ENCODE results near the gene APPBP2. TPM values are rescaled to one million over a fixed set of nuclear protein-coding genes. Genes with fewer than 3 reads are reported as not detected.
A peak's percentile ranks its signal among the peaks of the same experiment; 100 is the strongest.
"Not testable (repeated sequence)": the region's sequence is repeated elsewhere in the genome, so short reads cannot be mapped to it uniquely, and the experiment has no call there.

APPBP2 gene
- polyA plus RNA-seq, 3 donors = 54.2 to 56.3 (median 54.6) TPM

- no peak for DNase-seq (ENCODE audit: low read depth in 3 of 3, low spot score in 2 of 3)
These were observed 19.7 kb downstream of the APPBP2 start for GRCh38 chr17:60506312-60506711.

DNA sequence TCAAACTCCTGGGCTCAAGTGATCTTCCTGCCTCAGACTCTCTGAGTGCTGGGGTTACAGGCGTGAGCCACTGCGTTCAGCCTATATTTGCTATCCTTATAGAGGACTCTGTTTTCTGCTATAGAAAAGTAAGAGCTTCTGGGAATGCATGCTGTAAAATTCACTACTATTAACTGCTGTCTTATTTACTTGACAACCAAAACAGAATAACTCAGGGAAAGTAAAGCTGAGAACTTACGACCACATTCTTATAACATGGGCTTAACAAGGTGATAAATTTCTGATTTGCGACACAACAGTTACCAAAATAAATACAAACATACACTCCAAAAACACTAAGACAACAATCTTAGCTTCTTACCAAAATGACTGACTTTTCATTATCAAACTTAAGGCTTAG, 23.9 kb downstream of the APPBP2 start:
- DNase-seq (ENCODE audit: low read depth in 3 of 3, low spot score in 2 of 3) = no peak

GRCh38 chr17:60501589-60501988, 24.5 kb downstream of the APPBP2 start:
- no peak for DNase-seq (ENCODE audit: low read depth in 3 of 3, low spot score in 2 of 3)

DNA sequence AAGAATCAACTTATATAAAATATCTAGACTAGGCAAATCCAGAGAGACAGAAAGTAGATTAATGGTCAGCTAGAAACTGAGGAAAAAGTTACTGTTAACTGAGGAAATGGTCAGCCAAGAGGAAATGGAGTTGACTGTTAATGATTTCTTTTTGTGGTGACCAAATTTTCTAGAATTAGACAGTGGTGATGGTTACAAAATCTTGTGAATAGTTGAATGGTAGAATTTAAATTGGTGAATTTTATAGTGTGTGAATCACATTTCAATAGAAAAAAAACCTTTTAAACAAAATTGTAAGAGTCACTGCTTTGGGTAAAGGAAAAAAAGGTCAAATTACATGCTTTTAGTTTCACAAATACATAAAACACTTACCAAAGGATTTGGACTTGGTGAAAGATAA, 30.0 kb downstream of the APPBP2 start:
- DNase-seq (ENCODE audit: low read depth in 3 of 3, low spot score in 2 of 3) = no peak

DNA sequence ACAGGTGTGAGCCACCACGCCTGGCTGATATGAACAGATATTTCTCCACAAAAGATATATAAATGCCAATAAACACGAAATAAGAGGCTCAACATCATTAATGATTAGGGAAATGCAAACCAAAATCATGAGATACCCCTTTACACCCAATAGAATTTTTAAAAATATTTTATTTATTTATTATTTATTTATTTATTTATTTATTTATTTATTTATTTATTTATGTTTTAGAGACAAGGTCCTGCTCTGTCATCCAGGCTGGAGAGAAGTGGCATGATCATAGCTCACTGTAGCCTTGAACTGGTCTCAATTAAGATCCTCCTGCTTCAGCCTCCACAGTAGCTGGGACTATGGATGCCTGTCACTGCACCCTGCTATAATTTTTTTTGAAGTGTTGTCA, 30.8 kb downstream of the APPBP2 start:
- DNase-seq (ENCODE audit: low read depth in 3 of 3, low spot score in 2 of 3) = no peak

DNA sequence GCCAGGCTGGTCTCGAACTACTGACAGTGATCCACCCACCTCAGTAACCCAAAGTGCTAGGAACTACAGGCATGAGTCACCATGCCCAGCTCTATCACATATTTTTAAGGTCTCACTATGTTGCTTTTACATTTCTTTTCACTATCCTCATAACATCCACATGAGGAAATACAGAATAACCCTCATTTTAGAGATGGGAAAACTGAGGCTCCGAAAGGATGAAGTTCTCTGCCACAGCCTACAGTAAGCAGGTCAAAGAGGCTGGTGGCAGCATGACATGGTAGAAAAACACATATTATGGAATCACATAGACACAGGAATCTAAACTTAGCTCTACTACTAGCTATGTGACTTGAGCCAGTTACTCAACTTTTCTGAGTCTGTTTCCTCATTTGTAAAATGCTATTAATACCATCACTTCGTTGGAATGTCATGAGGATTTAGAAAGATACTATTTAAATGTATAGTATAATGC, 32.2 kb downstream of the APPBP2 start:
- DNase-seq (ENCODE audit: low read depth in 3 of 3, low spot score in 2 of 3) = no peak

- no peak for DNase-seq (ENCODE audit: low read depth in 3 of 3, low spot score in 2 of 3)
These were observed 34.3 kb downstream of the APPBP2 start for GRCh38 chr17:60491771-60492170.

GRCh38 chr17:60490594-60490993, 35.4 kb downstream of the APPBP2 start:
- DNase-seq (ENCODE audit: low read depth in 3 of 3, low spot score in 2 of 3) = not testable (repeated sequence)

GRCh38 chr17:60481604-60482003, 44.4 kb downstream of the APPBP2 start:
- no peak for DNase-seq (ENCODE audit: low read depth in 3 of 3, low spot score in 2 of 3)

DNA sequence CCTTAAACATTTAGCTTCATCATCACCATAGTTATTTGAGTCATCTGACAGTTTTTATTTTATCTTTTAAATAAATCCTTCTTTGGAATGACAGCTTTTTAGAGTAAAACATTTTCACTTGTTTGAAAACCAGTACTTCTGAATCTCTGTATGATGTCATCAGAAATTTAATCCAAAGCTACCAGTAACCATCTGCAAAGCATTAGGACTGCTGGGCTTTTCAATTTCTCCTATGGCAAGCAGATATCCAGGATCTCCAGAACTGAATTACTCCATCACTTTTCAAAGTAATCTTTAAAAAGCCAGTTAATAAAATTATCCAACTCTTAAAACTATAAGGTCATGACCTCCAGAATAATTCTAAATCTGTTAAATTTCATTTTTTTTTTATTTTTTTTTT, 52.3 kb downstream of the APPBP2 start:
- DNase-seq (ENCODE audit: low read depth in 3 of 3, low spot score in 2 of 3) = no peak

GRCh38 chr17:60472449-60472848, 53.6 kb downstream of the APPBP2 start:
- no peak for DNase-seq (ENCODE audit: low read depth in 3 of 3, low spot score in 2 of 3)

DNA sequence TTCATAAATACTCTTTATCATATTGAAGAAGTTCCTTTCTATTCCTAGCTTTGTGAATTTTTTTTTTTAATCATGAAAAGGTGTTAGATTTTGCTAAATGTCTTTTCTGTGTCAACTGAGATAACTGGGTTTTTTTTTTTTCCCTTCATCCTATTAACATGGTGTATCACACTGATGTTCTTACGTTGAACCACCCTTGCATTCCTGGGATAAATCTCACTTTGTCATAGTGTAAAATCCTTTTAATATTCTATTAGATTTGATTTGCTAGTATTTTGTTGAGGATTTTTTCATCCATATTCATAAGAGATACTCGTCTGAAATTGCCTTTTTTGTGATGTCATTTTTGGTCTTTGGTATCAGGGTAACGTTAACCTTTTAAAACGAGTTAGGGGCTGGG, 54.6 kb downstream of the APPBP2 start:
- no peak for DNase-seq (ENCODE audit: low read depth in 3 of 3, low spot score in 2 of 3)

DNA sequence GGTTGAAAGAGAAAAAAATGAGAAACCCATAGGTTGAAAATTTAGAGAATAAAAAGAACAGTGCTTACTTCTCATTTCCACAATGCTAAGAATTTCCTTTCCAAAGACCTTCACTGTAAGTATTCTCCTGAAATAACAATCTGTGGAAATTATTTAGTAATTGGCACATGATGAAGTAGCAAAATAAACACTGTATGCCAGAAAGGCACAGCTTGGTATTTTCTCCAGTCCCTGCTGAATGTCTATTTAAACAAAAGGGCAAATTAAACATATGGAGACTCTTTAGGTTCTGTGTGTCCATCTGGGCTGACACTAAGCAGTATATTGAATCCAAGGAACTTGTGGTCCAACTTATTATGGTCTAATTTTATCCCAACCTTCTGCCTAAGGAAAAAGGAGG, 57.7 kb downstream of the APPBP2 start:
- no peak for DNase-seq (ENCODE audit: low read depth in 3 of 3, low spot score in 2 of 3)

DNA sequence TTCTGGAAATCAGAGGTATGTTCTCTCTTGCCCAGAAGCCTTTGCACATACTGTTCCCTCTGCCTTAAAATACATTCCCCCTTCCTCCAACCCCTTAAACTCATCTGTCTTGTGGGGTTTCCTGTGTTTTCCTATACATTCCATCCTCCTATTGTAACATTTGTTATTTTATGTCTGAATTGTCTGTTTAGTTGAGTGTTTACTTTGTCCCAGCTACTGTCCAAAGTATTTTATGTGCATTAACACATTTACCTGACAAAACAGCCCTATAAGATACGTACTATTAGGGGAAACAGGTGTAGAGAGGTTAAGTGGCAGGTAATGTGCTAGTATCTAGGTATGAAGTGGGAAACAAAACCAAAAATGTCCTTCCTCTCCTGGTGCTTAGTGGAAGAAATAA, 61.7 kb downstream of the APPBP2 start:
- DNase-seq (ENCODE audit: low read depth in 3 of 3, low spot score in 2 of 3) = no peak

GRCh38 chr17:60463157-60463835, 62.7 kb downstream of the APPBP2 start:
- DNase-seq (ENCODE audit: low read depth in 3 of 3, low spot score in 2 of 3) = peak; percentile 10 to 31 (median 21)

DNA sequence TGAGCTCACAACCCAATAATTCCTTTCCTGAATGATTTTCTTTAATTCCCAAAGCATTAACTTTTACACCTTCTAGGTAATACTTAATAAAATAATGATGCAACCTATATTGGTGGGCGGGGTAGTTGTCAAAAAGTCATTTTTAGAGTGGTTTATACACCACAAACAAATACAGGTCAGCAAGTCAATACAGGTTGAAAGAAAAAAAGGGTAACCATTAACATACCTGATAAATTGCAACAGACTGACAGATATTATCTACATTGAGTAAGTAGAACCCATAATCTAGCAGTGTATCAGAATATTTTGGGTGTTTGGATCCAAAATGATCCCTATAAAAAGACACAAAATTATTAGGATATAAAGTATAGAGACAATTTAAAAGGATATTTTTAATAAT, 64.5 kb downstream of the APPBP2 start:
- no peak for DNase-seq (ENCODE audit: low read depth in 3 of 3, low spot score in 2 of 3)

DNA sequence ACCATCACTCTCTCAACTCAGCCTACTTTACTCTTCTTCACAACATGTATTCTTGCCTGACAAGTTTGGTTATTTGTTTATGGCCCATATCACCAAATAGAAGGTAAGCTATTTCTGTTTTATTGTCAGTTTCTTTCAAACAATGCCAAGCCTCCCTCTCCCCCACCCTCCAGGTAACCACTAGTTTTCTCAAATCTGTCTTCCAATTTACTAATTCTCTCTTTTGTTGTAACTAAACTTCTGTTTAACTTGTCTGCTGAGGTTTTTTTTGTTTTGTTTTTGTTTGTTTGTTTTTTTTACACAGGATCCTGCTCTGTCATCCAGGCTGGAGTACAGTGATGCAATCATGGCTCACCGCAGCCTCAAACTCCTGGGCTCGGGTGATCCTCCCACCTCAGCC, 68.9 kb downstream of the APPBP2 start:
- no peak for DNase-seq (ENCODE audit: low read depth in 3 of 3, low spot score in 2 of 3)

DNA sequence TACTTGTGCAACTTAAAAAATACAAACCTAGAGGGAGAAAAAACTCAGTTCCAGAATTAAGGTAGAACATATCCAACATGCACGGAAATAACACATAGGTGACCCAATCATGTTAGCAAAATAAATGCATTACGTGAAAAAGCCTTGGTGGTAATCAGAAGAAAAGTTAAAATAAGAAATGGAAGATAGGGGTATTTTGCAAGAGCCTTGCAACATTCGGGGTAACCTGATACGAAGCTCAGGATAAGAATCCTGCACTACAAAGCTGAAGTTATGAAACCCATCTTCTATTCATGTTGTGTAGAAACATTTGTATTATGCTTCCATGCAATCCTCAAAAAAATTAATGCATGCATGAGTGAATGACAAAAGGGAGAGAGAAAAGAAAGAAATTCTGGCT, 70.7 kb downstream of the APPBP2 start:
- DNase-seq (ENCODE audit: low read depth in 3 of 3, low spot score in 2 of 3) = no peak

- no peak for DNase-seq (ENCODE audit: low read depth in 3 of 3, low spot score in 2 of 3)
These were observed 74.1 kb downstream of the APPBP2 start for GRCh38 chr17:60451965-60452364.

DNA sequence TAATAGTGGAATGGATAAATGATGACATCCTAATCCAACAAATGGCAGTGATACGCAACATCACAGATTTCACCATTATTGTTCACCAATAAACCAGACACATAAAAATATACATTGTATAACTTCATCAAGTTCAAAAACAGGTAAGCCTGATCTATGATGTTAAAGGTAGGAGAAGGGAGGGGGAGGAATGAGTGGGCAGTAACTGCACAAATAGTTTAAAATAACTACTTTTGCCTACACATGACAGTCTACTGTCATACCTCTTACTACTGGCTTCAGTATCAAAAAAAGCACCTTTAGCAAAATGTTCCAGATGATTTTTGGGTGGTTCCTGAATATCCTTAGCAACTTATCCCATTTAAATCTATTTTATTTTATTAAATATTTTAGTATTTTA, 75.0 kb downstream of the APPBP2 start:
- no peak for DNase-seq (ENCODE audit: low read depth in 3 of 3, low spot score in 2 of 3)

DNA sequence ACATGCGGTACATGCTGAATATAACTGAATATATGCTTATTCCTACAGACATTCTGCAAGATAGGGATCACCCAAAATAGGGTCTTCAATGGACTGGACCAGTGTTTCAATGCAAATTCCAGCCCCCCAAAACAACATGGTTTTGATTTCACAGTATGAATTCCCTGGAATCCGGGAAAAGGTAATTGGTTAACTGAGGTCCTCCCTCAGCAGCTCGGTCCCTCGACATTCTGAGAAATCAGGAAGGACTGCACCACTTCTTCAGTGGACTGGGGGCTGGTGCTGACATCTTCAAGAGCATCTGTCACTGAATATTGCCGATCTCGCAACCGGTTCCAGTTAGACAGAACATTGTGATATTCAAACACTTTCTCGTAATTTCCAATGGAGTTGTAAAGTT, 78.7 kb downstream of the APPBP2 start:
- DNase-seq (ENCODE audit: low read depth in 3 of 3, low spot score in 2 of 3) = no peak

DNA sequence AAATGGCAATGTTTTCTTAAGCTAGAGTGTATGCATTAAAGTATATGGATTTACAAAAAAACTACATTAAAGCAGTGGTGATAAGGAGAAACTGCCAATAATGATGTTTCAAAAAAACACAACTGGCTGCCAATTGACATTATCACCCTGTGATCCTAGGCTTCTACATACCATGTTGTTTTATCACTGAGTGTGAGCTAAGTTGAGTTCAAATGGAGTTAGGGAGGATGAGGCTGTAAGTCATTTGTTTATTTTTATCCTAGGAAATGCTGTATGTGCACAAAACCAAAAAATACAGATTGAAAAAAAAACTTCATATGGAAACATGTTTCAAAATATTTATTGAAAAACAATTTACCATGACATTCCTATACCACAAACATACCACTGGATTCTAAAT, 80.9 kb downstream of the APPBP2 start:
- DNase-seq (ENCODE audit: low read depth in 3 of 3, low spot score in 2 of 3) = no peak

- DNase-seq (ENCODE audit: low read depth in 3 of 3, low spot score in 2 of 3) = no peak
These were observed 82.3 kb downstream of the APPBP2 start for GRCh38 chr17:60443713-60444112.

All from right renal cortex interstitium (tissue), 3 donors.